Islet precursor cell (in vitro differentiated cells): ENCODE measurements around the gene UNC13D.
"Not testable (repeated sequence)": the region's sequence is repeated elsewhere in the genome, so short reads cannot be mapped to it uniquely, and the experiment has no call there.

Source experiments
- DNase-seq: peaks from one replicate; pipeline ENCODE4 v3.0.0-alpha.2; 2018

The UNC13D gene

GRCh38 chr17:75819116-75819515, 25.1 kb downstream of the UNC13D start:
- DNase-seq: no peak

GRCh38 chr17:75818326-75818885, 25.8 kb downstream of the UNC13D start:
- no peak for DNase-seq

GRCh38 chr17:75817571-75817970, 26.6 kb downstream of the UNC13D start:
- no peak for DNase-seq

DNA sequence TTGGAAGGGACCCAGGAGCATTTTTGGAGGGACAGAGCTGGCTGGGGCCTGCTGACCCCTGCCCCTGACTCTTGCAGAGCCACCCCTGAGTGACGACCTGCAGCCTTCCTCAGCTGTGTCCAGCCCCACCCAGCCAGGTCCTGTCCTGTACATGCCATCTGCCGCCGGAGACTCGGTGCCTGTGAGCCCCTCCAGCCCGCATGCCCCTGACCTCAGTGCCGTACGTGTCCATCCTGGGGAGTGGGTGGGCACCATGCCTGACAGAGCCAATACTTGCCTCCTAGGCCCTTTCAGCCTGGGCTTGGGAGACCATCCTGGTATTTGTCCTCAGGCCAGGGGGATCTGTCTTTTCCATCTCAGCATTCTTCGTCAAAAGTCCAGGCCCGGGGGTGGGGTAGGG, 27.5 kb downstream of the UNC13D start:
- peak; percentile 68 for DNase-seq

DNA sequence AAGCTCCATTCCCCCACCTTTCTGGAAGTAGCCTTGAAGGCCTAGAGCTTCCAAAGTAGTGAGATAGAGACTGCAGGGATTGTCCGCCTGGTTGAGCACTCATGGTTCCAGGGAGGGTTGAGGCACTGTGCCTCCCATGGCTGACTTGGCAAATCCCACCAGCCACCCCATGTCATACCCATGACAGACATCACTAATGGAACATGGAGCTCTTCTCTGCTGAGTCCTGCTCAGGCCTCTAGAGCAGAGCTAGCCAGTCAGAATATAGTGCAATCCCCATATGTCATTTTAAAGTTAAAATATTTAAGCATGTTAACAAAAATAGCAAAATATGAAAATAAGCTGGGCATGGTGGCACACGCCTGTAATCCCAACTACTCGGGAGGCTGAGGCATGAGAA, 28.8 kb downstream of the UNC13D start:
- DNase-seq: no peak

DNA sequence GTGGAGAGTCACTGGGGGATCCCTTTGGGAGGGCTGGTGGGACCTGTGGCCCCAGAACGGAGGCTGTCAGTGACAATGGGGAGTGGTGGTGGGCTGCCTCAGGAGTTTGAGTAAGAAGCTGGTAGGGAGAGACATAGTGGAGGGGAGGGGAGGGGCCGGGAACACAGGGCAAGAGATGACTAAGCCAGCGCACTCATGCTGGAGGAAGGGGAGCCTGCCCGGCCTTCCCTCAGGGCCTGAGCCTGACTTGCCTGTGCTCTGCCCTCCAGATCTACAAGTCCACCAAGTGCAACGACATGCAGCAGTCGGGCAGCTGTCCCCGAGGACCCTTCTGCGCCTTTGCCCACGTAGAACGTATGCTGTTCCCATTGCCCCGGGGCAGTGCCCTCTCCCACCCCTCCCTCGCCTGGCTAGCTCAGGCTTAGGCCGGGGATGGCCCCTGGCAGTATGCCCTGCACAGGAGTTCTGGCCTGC, 29.3 kb downstream of the UNC13D start:
- DNase-seq: peak; percentile 96

GRCh38 chr17:75814021-75814395, 30.2 kb downstream of the UNC13D start:
- DNase-seq: no peak

DNA sequence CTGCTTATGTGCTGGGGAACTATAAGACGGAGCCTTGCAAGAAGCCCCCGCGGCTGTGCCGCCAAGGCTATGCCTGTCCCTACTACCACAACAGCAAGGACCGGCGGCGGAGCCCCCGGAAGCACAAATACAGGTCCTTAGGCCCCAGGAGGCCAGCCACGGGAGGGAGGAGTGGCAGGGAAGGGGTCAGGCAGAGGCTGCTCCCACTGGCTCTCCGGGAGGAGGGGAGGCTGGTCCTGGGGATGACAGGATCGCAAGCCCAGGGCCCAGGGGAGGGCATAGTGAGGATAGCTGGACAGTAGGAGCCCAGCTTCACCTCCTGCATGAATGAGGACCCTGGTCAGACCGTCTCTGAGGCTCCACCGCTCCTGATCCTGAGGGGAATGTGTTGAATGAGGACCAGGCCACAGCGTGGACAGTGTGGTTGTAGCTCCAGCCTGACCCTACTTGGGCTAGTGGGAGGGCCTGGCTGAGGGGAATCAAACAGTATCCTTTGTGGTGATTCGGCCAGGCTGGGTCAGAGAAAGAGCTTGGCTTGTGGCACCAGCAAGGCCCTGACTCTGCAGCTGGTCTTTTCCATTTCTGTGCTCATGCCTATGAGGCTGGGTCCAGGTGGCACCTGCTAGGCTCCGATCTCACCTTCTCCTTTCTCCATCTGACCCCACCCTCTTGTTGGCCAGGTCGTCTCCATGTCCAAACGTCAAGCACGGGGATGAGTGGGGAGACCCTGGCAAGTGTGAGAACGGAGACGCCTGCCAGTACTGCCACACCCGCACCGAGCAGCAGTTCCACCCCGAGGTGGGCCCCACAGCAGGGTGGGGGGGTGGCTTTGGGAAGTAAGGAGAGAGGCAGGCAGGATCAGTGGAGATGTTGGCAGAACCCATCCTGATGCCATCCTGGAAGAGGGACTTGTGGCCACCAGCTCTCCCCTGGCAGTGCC, 30.9 kb downstream of the UNC13D start:
- peak; percentile 52 for DNase-seq

- DNase-seq: peak; percentile 53
Measured at GRCh38 chr17:75812096-75813013, 31.8 kb downstream of the UNC13D start.

DNA sequence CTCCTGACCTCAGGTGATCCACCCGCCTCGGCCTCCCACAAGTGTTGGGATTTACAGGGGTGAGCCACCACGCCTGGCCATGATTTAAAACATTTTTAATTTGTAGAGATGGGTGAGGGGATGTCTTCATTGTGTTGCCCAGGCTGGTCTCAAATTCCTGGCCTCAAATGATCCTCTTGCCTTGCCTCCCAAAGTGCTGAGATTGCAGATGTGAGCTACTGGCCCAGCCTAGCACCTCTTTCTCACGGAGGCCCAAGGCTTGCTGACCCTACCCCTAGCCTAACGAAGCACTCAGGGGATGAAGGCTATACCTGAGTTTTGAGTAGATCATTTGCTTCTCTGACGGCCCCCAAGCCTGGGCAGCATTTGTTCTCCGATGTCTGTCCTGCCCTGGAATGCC, 33.0 kb downstream of the UNC13D start:
- DNase-seq: no peak

DNA sequence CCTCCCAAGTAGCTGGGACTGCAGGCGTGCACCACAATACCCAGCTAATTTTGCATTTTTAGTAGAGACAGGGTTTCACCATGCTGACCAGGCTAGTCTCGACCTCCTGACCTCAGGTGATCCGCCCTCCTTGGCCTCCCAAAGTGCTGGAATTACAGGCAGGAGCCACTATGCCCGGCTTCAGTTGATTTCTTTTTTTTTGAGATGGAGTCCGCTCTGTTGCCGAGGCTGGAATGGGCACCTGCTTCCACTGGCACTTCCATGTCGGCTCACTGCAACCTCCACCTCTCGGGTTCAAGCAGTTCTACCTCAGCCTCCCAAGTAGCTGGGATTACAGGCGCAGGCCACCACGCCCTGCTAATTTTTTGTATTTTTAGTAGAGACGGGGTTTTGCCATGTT, 33.4 kb downstream of the UNC13D start:
- DNase-seq: not testable (repeated sequence)

DNA sequence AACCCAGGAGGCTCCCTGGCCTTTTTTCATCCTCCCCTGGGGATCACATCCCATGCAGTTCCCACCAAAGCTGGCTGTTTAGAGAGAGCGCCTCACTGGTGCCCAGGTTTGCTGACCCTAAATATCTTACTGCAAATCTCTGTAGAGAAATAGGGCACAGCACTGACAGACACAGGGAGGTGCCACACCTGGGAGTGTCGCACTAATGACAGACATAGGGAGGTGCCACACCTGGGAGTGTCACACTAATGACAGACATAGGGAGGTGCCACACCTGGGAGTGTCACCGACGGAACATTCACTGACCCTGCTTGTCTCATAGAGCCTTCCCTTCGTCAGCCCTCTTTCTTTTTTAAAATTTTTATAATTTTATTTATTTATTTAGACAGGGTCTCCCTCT, 34.0 kb downstream of the UNC13D start:
- no peak for DNase-seq

GRCh38 chr17:75809631-75810111, 34.5 kb downstream of the UNC13D start:
- no peak for DNase-seq

DNA sequence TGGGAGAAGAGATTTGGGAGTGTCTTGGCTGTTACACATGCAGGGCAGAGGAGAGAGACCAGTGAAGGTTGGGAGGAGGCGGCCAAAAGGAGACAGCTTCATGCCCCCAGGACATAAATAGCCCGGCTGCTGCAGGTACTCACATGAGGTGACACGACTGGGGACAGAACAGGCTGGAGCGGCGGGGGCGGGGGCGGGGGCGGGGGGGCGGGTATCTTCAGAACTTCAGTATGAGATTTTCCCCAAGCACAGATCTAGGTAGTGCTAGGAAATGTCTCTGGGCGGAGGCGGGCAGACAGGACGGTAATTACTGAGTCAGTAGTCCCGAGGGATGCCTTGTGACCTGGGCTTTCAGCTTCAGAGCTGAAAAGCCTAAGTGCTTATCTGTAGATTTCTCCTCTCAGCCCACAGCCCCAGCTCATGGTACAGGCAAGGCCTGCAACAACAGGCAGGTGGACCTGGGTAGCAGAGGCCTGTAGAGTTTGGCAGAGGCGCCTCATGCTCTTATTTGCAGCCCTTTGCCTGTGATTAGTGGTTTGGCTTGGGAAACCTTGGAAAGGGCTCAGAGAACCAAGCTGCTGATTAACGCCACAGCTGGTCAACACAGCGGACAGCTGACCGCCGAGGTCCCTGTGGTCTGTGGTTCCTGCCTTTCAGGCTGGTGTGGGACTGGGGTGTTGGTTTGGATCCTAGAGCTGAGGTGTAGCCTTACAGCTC, 35.1 kb downstream of the UNC13D start:
- DNase-seq: peak; percentile 97

- no peak for DNase-seq
Measured at GRCh38 chr17:75808549-75808904, 35.7 kb downstream of the UNC13D start.

- no peak for DNase-seq
Measured at GRCh38 chr17:75807861-75808260, 36.3 kb downstream of the UNC13D start.

- no peak for DNase-seq
Measured at GRCh38 chr17:75806822-75807500, 37.2 kb downstream of the UNC13D start.

DNA sequence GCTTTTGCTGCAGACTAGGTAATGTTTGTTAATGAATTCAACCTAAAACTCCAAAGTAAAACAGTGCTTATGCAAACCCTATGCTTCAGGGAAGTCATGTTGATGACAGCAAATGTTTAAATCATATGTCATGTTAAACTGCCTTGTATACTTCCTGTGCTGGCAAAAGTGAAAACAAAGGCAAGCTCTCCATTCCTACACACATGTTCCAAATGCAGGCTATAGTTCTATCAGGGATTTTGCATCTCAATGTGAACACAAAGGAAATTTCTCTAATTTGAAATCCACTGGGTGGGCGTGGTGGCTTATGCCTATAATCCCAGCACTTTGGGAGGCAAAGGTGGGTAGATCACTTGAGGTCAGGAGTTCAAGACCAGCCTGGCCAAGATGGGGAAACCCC, 40.3 kb downstream of the UNC13D start:
- DNase-seq: no peak

- DNase-seq: no peak
Measured at GRCh38 chr17:75799402-75799801, 44.8 kb downstream of the UNC13D start.

GRCh38 chr17:75795820-75796607, 48.2 kb downstream of the UNC13D start:
- no peak for DNase-seq

DNA sequence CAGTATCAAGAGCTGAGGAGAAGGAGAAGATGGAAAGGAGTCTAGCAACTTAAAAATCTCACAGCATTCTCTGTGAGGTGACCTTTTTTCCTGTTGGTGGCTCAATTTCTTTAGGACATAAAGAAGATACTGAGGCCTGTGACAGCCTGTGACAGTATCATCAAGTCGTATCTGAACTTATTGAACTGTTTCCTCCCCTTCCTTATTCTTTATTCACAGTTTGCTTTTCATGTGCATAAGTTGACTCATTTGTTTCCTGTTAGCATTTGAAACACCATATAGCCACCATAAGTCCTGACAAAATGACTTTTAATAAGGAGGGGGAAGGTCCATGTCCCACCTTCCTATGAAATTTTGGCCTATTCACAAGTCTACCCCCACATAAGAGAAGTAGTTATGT, 50.7 kb downstream of the UNC13D start:
- no peak for DNase-seq
